Bone marrow (tissue), 2 donors: ENCODE results near the gene KATNAL1.

ENCODE experiments used
- DNase-seq, 2 donors: peaks; one replicate each; lab custom pipeline; 2025; lab: John Stamatoyannopoulos, UW

Gene KATNAL1

DNA sequence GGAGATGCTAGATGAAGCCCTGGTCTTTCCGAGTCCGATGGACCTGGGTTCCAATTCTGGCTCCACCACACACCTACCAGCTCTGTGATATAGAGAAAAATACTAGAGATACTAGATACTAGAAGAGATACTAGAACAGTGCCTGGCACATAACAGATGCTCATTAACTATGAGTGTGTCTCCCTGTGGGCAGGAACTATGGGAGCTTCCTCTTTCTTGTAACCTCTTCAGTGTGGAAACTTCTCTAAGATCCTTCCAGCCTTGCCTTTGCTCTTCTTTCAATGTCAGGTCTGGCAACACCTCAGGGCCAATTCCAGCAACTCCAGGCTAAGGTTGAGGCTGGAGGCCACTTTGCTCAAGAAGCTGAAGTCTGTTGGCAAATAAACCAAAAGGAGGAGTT lies 143.9 kb downstream of the KATNAL1 start:
- DNase-seq, result peak in 1 of 2 donors; percentile 19

GRCh38 chr13:30159446-30159839 lies 147.9 kb downstream of the KATNAL1 start:
- DNase-seq, result no peak

DNA sequence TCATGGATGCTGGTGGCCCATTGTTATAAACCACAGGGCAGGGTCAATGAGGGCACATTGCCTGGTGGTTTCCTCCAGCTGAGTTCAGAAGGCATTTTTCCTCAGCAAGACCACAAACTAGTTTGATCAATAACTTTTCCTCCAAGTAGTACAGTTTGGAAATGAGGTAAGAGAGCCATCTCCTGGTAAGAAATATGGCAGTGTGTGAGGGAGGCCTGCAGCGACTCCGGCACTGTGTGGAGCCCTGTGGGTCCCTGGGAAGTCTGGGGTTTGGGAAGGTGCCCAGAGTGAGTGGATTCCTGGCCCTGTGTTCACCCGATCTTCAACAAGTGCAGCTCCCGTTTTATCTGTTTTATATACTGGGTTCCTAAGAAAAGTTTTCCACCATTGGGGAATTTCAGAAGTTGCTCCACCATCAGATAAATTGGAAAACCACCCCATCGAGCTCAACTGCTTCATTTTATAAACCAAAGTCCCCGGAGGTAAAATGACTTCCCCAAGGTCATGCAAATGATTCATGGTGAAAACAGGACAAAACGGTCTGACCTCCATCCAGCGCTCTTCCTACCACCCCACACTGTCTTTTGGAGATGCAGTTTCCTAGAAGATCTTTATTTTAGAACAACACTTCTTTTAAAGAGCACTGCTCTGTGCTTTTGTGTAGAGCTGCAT lies 148.4 kb downstream of the KATNAL1 start:
- no peak for DNase-seq

DNA sequence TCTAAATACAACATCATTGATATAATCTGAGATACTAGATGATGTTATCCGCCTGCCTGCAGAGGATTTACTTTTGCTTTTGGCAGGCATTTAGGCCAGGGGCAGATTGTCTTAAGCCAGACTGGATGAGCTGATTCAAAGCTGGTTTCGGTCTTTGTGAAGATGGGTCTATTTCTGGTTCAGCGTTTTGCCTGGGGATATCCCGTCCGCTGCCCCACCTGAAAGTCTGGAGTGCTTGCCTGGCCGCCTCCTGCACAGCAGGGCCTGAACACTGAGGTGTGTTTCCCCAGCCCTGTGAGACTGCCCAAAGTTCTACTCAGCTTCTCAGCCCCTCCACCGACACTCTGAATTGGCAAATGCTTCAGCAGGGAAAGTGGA lies 149.7 kb downstream of the KATNAL1 start:
- no peak for DNase-seq

DNA sequence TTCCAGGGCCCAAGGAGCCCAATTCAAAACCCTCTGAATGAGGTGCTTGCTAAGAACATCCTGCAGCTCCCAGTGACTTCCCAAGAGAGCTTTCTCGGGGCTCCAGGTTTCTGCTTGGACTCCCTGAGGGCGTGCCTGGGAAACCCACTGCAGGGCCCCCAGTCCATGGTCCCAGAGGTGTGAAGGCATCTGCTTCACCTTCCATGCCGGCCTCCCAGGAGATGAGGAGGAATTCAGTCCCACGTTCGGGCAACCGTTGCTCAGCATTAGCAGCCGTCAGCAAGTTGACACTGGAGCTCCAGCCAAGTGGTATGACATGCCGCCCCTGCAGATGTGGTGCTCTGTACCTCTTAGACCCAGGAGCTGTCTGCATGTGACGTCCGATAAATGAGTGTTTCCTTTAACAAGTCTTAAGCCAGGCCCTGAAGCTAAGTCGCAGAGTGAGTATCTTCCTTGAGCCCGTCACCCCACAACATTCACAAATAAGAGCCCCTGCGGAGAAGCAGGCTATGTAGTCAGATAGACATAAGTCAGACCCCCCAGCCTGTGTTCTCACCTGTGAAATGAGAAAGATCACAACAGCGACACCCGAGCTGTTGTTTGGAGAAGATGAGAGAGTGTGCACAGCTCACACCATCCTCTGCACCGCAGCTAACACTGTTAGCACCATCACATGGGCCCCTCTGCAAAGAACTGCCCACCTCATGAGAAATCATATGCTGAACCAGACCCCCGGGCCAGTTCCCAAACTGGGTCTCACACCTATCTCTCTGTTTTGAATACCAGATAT lies 150.3 kb downstream of the KATNAL1 start:
- DNase-seq, result no peak

DNA sequence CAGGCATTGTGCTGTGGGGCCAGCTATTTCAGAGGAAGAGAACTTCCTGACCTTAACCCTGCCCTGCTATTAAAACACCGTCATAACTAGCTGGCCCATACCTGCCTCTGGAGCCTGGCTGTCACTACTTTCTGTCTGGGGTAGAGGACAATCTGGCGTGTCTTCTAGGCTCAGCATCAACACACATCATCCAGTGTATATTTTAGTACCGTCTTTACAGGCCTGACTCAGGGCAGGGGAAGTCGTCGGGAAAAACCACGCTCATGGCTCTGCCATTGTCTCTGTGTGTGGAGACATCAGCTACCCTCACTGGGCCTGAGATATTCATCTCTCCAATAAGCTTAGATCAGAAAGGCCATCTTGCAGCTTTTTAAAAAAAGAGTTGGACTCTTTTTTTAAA lies 151.1 kb downstream of the KATNAL1 start:
- no peak for DNase-seq

DNA sequence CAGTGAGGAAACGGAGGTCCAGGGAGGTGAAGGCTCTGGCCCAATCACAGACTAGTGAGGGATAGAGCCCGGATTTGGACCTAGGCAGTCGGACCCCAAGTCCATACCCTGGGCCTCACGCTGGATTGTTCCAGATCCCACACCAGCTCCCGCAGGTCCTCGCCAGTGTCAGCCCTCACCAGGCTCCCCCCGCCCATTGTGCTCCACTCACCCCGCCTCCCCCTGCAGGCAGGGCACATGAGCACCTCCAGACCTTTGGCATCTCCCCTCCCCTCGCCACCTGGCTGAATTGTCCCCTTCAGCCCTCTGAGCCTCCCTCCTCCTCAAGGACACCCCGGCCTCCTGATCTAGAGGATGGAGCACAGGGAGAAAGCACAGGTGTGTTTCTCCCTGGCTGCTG lies 152.4 kb downstream of the KATNAL1 start:
- no peak for DNase-seq

- no peak for DNase-seq
Measured at GRCh38 chr13:30154531-30154930, 152.8 kb downstream of the KATNAL1 start.

- no peak for DNase-seq
Measured at GRCh38 chr13:30153545-30154426, 153.6 kb downstream of the KATNAL1 start.
